Astrocyte (in vitro differentiated cells and primary cell): ENCODE results near the gene RALGAPB. TPM values are rescaled to one million over a fixed set of nuclear protein-coding genes. Genes with fewer than 3 reads are reported as not detected.

Experiments
- DNase-seq: peaks from one replicate; pipeline ENCODE4 v3.0.0-alpha.2; 2010; ENCODE audit warnings: low read depth
- FAIRE-seq: peaks from 2 replicates; lab custom pipeline; 2011; peaks lifted over from hg19 to GRCh38; lab: Jason Lieb, UNC
- H2AFZ ChIP-seq: 2 replicates; pipeline ENCODE4 v1.6.0; 2012; ENCODE audit warnings: low read depth, low read length, inconsistent platforms
- H3K27ac ChIP-seq: 2 replicates; pipeline ENCODE4 v1.5.1; 2011; ENCODE audit warnings: low read depth, low read length, inconsistent platforms
- H3K27me3 ChIP-seq: 2 replicates; pipeline ENCODE4 v1.6.0; 2011; ENCODE audit warnings: low read length, inconsistent platforms; ENCODE audit not compliant: insufficient read depth
- H3K36me3 ChIP-seq: 2 replicates; pipeline ENCODE4 v1.5.1; 2011; ENCODE audit warnings: low read length, inconsistent platforms; ENCODE audit not compliant: insufficient read depth
- H3K4me1 ChIP-seq: 2 replicates; pipeline ENCODE4 v1.5.1; 2011; ENCODE audit warnings: low read length, inconsistent platforms; ENCODE audit not compliant: insufficient read depth
- H3K4me2 ChIP-seq: 2 replicates; pipeline ENCODE4 v1.6.0; 2012; ENCODE audit warnings: low read length, inconsistent platforms
- H3K4me3 ChIP-seq: 2 replicates; pipeline ENCODE4 v1.5.1; 2011; ENCODE audit warnings: low read depth, mild to moderate bottlenecking, low read length, inconsistent platforms; ENCODE audit not compliant: insufficient read depth
- H3K79me2 ChIP-seq: 2 replicates; pipeline ENCODE4 v1.6.0; 2012; ENCODE audit warnings: mild to moderate bottlenecking, low read length, inconsistent platforms; ENCODE audit not compliant: insufficient read depth
- H3K9ac ChIP-seq: 2 replicates; pipeline ENCODE4 v1.6.0; 2012; ENCODE audit warnings: mild to moderate bottlenecking, low read length, inconsistent platforms
- H3K9me3 ChIP-seq: 2 replicates; pipeline ENCODE4 v1.5.1; 2012; ENCODE audit warnings: low read depth, mild to moderate bottlenecking, low read length, inconsistent platforms; ENCODE audit not compliant: insufficient read depth
- H4K20me1 ChIP-seq: 2 replicates; pipeline ENCODE4 v1.6.0; 2012; ENCODE audit warnings: low read length, inconsistent platforms; ENCODE audit not compliant: insufficient read depth
- H3K27ac Mint-ChIP-seq: one replicate; pipeline ENCODE4 v1.8.0; 2021; ENCODE audit warnings: mild to moderate bottlenecking, mixed read lengths; ENCODE audit not compliant: unreplicated experiment
- H3K27me3 Mint-ChIP-seq: one replicate; pipeline ENCODE4 v1.8.0; 2021; ENCODE audit warnings: low read depth, mixed read lengths; ENCODE audit not compliant: unreplicated experiment
- H3K36me3 Mint-ChIP-seq: one replicate; pipeline ENCODE4 v1.8.0; 2021; ENCODE audit warnings: low read depth, mixed read lengths; ENCODE audit not compliant: unreplicated experiment
- H3K4me1 Mint-ChIP-seq: one replicate; pipeline ENCODE4 v1.8.0; 2021; ENCODE audit warnings: low read depth, mixed read lengths; ENCODE audit not compliant: unreplicated experiment
- H3K4me3 Mint-ChIP-seq: one replicate; pipeline ENCODE4 v1.8.0; 2021; ENCODE audit warnings: mild to moderate bottlenecking, moderate library complexity, mixed read lengths; ENCODE audit not compliant: unreplicated experiment
- H3K9me3 Mint-ChIP-seq: one replicate; pipeline ENCODE4 v1.8.0; 2021; ENCODE audit warnings: mild to moderate bottlenecking, mixed read lengths; ENCODE audit not compliant: unreplicated experiment
- EZH2 ChIP-seq: IDR thresholded peaks from 2 replicates; pipeline ENCODE4 v1.6.1; 2012; ENCODE audit warnings: mild to moderate bottlenecking, low read length, inconsistent platforms; ENCODE audit not compliant: insufficient read depth
- total RNA-seq: library from RNA; stranded (reverse); gene quantifications from 2 replicates; pipeline ENCODE4 v1.2.1, GENCODE V29; 2021
- TF ChIP-seq, protein P1 (sequence below): IDR thresholded peaks from 2 replicates; pipeline ENCODE4 v1.5.1; 2011; ENCODE audit warnings: low read depth, mild to moderate bottlenecking, inconsistent platforms, low read length, moderate library complexity; ENCODE audit not compliant: insufficient read depth

RALGAPB gene
- total RNA-seq, 1 donor from 2014 or later: 40.2 TPM

DNA sequence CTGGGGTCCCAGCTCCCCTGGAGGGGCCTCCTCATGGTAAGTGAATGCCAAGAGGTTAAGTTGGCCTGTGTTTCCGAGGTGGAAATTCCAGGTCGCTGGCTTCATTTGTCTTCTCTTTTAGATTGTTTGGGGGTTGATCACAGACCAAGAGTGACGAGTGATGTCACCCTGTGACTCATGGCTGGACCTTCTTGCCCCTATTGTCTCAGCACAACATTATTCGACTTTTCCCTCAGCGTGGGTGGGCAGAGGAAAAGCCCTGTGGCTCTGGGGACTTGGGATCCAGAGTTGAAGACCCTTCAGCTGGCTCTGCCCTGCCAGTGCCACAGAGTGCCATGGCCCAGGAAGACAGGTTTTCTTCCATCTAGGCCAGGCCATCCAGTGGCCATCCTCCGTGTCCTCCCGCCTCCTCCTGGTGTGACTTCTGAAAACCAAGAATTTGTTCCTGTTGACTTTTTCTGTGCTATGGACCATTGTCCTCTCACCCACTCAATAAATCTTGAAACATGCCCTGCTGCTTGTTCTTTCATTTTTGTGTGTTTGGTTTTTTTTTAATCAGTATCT is 22.1 kb upstream of the RALGAPB start:
- H3K27me3 Mint-ChIP-seq: no peaks in the 10 kb centered on the region

DNA sequence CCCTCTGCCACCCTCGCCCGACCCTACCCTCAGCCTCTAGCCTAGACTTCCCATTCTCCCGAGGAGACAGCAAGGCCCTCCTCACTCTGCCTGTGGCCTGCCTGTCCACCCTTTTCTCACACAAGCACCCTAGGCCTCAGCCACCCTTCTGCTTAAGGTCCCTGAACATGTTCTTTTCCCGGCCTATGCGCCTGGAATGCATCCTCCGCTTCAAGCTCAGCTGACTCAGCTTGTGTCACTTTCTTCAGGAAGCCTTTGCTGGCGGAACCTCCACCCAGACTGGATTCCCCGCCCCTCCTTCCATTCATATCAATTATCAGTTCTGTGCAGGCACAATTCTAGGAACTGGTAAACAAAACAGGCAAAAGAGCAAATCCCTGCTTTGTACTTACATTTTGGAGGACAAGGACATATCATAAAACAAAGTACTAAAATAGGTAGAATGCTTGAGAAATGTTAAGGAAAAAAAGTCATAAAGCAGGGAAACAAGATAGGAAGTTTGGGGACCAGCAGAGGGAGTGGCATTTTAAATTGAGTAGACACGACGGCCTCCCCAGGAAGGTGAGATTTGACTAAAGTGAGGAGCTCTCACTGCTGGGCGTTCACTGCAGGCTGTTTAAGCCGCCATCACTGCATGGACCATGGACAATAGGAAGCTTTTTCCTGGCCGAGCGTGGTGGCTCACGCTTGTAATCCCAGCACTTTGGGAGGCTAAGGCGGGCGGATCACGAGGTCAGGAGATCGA is 19.6 kb upstream of the RALGAPB start:
- FAIRE-seq: no peak
- TF ChIP-seq, protein P1, sequence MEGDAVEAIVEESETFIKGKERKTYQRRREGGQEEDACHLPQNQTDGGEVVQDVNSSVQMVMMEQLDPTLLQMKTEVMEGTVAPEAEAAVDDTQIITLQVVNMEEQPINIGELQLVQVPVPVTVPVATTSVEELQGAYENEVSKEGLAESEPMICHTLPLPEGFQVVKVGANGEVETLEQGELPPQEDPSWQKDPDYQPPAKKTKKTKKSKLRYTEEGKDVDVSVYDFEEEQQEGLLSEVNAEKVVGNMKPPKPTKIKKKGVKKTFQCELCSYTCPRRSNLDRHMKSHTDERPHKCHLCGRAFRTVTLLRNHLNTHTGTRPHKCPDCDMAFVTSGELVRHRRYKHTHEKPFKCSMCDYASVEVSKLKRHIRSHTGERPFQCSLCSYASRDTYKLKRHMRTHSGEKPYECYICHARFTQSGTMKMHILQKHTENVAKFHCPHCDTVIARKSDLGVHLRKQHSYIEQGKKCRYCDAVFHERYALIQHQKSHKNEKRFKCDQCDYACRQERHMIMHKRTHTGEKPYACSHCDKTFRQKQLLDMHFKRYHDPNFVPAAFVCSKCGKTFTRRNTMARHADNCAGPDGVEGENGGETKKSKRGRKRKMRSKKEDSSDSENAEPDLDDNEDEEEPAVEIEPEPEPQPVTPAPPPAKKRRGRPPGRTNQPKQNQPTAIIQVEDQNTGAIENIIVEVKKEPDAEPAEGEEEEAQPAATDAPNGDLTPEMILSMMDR: no peak
- no peak for TF ChIP-seq EZH2
- Mint-ChIP-seq H3K36me3 (peaks cover 23% of the 10 kb centered on the region), H3K27ac (peak overlapping the region; percentile 82), H3K4me1 (peaks cover 36% of the 10 kb centered on the region), H3K4me3 (no peak overlapping the region), H3K9me3 (no peaks in the 10 kb centered on the region), H3K27me3 (no peaks in the 10 kb centered on the region)
- H2AFZ ChIP-seq: peak overlapping the region; percentile 68
- no peaks in the 10 kb centered on the region for H3K36me3 ChIP-seq
- peak overlapping the region; percentile 82 for H3K27ac ChIP-seq
- peak; percentile 75 for DNase-seq
- H3K9ac ChIP-seq: peak overlapping the region; percentile 65
- no peaks in the 10 kb centered on the region for H4K20me1 ChIP-seq
- no peaks in the 10 kb centered on the region for H3K9me3 ChIP-seq
- H3K79me2 ChIP-seq: peaks cover 11% of the 10 kb centered on the region
- no peaks in the 10 kb centered on the region for H3K27me3 ChIP-seq
- H3K4me3 ChIP-seq: no peak overlapping the region
- H3K4me2 ChIP-seq: peak overlapping the region; percentile 46
- peaks cover 38% of the 10 kb centered on the region for H3K4me1 ChIP-seq

More for the DNA sequence above, 22.1 kb upstream of the RALGAPB start:
- peak; percentile 78 for DNase-seq
- FAIRE-seq: no peak
- TF ChIP-seq, protein P1: no peak
- TF ChIP-seq EZH2: no peak
- H3K27me3 ChIP-seq: no peaks in the 10 kb centered on the region
- peaks cover 45% of the 10 kb centered on the region for H3K4me1 ChIP-seq
- no peaks in the 10 kb centered on the region for H4K20me1 ChIP-seq
- H3K36me3 ChIP-seq: no peaks in the 10 kb centered on the region
- peak overlapping the region; percentile 47 for H3K9ac ChIP-seq
- H3K9me3 Mint-ChIP-seq: no peaks in the 10 kb centered on the region
- peak overlapping the region; percentile 7 for H2AFZ ChIP-seq
- peaks cover 25% of the 10 kb centered on the region for H3K79me2 ChIP-seq
- H3K27ac Mint-ChIP-seq: peak overlapping the region; percentile 75
- peak overlapping the region; percentile 63 for H3K4me2 ChIP-seq
- H3K4me1 Mint-ChIP-seq: peaks cover 42% of the 10 kb centered on the region
- H3K4me3 ChIP-seq: no peak overlapping the region
- H3K4me3 Mint-ChIP-seq: no peak overlapping the region
- H3K9me3 ChIP-seq: no peaks in the 10 kb centered on the region
- peaks cover 23% of the 10 kb centered on the region for H3K36me3 Mint-ChIP-seq
- H3K27ac ChIP-seq: peak overlapping the region; percentile 86

DNA sequence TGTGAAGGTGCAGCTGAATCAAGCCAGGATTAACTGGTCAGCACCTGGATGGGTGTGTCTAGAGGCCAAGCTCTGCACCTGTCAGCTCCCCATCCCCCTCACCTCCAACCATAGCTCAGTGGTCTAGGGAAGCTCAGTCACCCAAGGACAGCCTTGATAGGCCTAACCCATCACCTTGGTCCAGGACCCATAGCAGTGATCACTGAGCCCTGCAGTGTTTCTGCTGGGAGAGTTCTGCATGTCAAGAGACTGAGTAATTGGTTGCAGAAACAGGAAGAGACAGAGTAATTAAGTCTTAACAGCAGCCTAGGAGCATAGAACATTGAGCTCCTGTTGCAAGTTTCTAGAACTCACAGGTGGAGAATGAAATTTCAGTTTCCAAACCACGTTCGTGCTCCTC is 18.7 kb upstream of the RALGAPB start:
- H3K9me3 ChIP-seq: no peaks in the 10 kb centered on the region
- Mint-ChIP-seq H3K9me3 (no peaks in the 10 kb centered on the region), H3K27ac (no peak overlapping the region), H3K27me3 (no peaks in the 10 kb centered on the region), H3K36me3 (peaks cover 18% of the 10 kb centered on the region), H3K4me3 (no peak overlapping the region), H3K4me1 (peaks cover 31% of the 10 kb centered on the region)
- no peak for TF ChIP-seq EZH2
- TF ChIP-seq, protein P1: no peak
- H3K4me2 ChIP-seq: no peak overlapping the region
- no peak overlapping the region for H2AFZ ChIP-seq
- no peak overlapping the region for H3K9ac ChIP-seq
- H3K4me1 ChIP-seq: peaks cover 38% of the 10 kb centered on the region
- no peak overlapping the region for H3K4me3 ChIP-seq
- H3K79me2 ChIP-seq: peaks cover 2% of the 10 kb centered on the region
- DNase-seq: no peak
- no peaks in the 10 kb centered on the region for H4K20me1 ChIP-seq
- no peaks in the 10 kb centered on the region for H3K27me3 ChIP-seq
- no peaks in the 10 kb centered on the region for H3K36me3 ChIP-seq
- no peak overlapping the region for H3K27ac ChIP-seq
- no peak for FAIRE-seq
